T-helper 2 cell treated with Interferon-gamma antibody and Interleukin-4, amounts not matched to agents 5 μg/mL and 100 μg/mL, for 36 hours (primary cell): Measurements from ENCODE around the gene MFAP2.

ENCODE experiments used
- DNase-seq: peaks from one replicate; pipeline ENCODE4 v3.0.0; 2021; ENCODE audit warnings: low spot score
- H3K27ac Mint-ChIP-seq: one replicate; pipeline ENCODE4 v1.8.0; 2021; ENCODE audit warnings: mild to moderate bottlenecking, mixed read lengths
- H3K27me3 Mint-ChIP-seq: one replicate; pipeline ENCODE4 v1.8.0; 2021; ENCODE audit warnings: low read depth, mixed read lengths
- H3K36me3 Mint-ChIP-seq: one replicate; pipeline ENCODE4 v1.8.0; 2021; ENCODE audit warnings: low read depth, mixed read lengths
- H3K4me1 Mint-ChIP-seq: one replicate; pipeline ENCODE4 v1.8.0; 2021; ENCODE audit warnings: low read depth, mixed read lengths
- H3K4me3 Mint-ChIP-seq: one replicate; pipeline ENCODE4 v1.8.0; 2022; ENCODE audit warnings: mild to moderate bottlenecking, moderate library complexity, mixed read lengths
- H3K9me3 Mint-ChIP-seq: one replicate; pipeline ENCODE4 v1.8.0; 2021; ENCODE audit warnings: mixed read lengths

The MFAP2 gene, protein sequence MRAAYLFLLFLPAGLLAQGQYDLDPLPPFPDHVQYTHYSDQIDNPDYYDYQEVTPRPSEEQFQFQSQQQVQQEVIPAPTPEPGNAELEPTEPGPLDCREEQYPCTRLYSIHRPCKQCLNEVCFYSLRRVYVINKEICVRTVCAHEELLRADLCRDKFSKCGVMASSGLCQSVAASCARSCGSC

GRCh38 chr1:16980473-16981268 lies at the start of gene MFAP2:
MFAP2 (minus strand) TSS chr1:16980620; CDS start chr1:16978273, 2,347 bp downstream.
- Mint-ChIP-seq H3K27me3 (peaks cover 31% of the 10 kb centered on the region), H3K27ac (no peak within 1 kb of the TSS)
- DNase-seq: no peak

DNA sequence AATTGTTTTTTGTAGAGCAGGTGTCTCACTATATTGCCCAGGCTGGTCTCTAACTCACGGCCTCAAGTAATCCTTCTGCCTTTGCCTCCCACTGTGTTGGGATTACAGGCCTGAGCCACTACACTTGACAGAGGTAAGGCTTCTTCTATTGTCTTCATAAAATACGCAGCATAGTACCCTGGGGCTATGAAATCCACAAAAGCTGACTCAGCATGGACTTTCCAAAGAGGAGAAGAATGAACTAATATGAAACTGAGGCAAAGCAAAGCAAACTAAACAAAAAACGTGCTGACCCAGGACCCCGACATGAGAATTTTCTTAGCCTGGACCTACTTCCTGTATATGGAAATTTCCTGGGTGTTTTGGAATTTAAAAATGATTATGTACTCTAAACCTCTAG lies 49.8 kb upstream of the MFAP2 start:
- H3K4me1 Mint-ChIP-seq: no peaks in the 10 kb centered on the region
- no peaks in the 10 kb centered on the region for H3K9me3 Mint-ChIP-seq
- H3K27ac Mint-ChIP-seq: no peak overlapping the region
- no peak overlapping the region for H3K4me3 Mint-ChIP-seq
- peaks cover 17% of the 10 kb centered on the region for H3K36me3 Mint-ChIP-seq
- no peaks in the 10 kb centered on the region for H3K27me3 Mint-ChIP-seq
- no peak for DNase-seq

More at GRCh38 chr1:16980473-16981268, at the start of gene MFAP2:
- peak within 1 kb of the TSS; percentile 12 for H3K4me3 Mint-ChIP-seq
- peaks cover 3% of the 10 kb centered on the region for H3K36me3 Mint-ChIP-seq
- H3K9me3 Mint-ChIP-seq: no peaks in the 10 kb centered on the region
- peaks cover 3% of the 10 kb centered on the region for H3K4me1 Mint-ChIP-seq

DNA sequence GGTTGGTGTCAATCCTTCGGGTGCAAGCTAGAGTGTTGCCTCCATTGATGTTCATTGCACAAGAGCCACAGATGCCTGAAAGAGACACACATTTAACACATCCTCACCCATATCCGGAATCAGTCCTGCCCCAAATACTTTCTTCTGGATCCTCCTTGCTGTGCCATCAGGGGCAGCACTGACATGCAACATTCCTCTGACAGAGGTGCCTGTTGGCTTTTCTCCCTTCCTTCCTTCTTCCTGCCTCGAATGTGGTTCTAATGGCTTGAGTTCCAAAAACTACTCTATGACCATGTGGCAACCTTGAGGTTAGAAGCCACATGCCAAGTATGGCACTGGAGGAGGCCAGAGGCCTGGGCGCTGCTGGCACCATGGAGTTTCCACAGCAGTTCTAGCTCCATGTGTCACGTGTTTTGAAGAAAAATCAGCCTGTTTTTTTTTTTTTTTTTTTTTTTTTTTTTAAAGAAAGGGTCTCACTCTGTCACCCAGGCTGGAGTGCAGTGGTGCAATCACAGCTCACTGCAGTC lies 48.3 kb upstream of the MFAP2 start:
- H3K4me1 Mint-ChIP-seq: no peaks in the 10 kb centered on the region
- no peaks in the 10 kb centered on the region for H3K27me3 Mint-ChIP-seq
- H3K4me3 Mint-ChIP-seq: no peak overlapping the region
- peaks cover 24% of the 10 kb centered on the region for H3K36me3 Mint-ChIP-seq
- DNase-seq: no peak
- H3K9me3 Mint-ChIP-seq: no peaks in the 10 kb centered on the region
- no peak overlapping the region for H3K27ac Mint-ChIP-seq

DNA sequence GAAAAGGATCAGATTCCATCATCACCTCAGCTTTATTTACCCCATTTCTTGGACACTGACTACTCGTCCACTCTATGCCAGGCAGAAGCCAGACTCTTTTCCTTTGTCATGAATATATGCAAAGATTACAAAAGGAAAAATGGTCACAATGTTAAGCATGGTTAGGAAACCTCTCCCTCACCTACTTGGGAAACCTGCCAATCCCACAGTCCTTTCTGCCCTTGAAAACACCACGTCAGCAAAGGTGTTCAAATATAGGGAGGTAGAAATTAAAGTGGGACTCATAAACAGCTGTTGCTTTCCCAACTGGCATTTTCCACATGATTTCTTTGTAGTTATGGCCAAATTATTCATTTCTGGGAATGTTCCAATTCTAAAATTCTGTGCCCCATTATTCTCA lies 47.5 kb upstream of the MFAP2 start:
- Mint-ChIP-seq H3K4me3 (no peak overlapping the region), H3K27ac (no peak overlapping the region), H3K9me3 (no peaks in the 10 kb centered on the region), H3K36me3 (peaks cover 29% of the 10 kb centered on the region), H3K27me3 (no peaks in the 10 kb centered on the region), H3K4me1 (no peaks in the 10 kb centered on the region)
- DNase-seq: no peak

DNA sequence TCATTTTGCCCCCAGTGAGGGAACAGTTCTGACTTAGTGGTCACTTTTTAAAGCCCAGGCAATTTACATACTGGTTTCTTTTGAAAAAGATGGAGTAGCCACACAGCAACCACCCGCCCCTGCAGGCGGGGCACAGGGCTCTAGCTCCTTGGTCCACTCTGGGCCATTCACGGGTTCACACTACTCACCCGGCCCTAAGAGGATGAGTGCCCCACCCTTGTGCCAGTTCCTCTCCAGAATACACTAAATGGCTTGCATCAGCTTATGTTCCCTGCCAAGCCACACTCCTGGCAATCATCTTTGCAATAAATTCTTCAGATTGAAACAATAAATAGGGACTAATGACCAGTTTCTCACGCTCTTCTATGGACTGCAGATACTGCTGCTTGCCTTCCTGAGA lies 47.0 kb upstream of the MFAP2 start:
- Mint-ChIP-seq H3K27me3 (no peaks in the 10 kb centered on the region), H3K9me3 (no peaks in the 10 kb centered on the region)

GRCh38 chr1:17024721-17025120 lies 44.3 kb upstream of the MFAP2 start:
- Mint-ChIP-seq H3K27ac (no peak overlapping the region), H3K36me3 (peaks cover 45% of the 10 kb centered on the region), H3K9me3 (no peaks in the 10 kb centered on the region)

More for the DNA sequence above, 47.0 kb upstream of the MFAP2 start:
- no peak overlapping the region for H3K27ac Mint-ChIP-seq
- DNase-seq: no peak
- H3K4me3 Mint-ChIP-seq: no peak overlapping the region
- peaks cover 31% of the 10 kb centered on the region for H3K36me3 Mint-ChIP-seq
- no peaks in the 10 kb centered on the region for H3K4me1 Mint-ChIP-seq

DNA sequence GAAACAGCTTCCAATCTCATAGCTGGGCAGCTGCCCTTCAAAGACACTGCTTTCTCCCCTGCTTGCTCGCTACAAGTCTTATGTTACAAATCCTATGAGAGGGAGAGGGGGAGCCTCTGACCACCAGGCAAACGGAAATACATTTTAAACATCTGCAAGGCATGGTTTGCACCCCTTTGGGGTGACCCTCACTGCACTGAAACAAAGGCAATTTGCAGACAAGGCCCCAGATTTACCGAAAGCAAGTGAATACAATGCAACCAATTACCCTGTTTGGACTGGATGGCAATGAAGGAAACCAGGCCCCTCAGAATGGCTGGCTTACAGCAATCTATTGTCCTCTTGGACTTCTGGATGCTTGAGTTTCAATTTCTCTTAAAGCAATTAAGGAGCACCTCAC lies 43.2 kb upstream of the MFAP2 start:
- DNase-seq: no peak
- peaks cover 51% of the 10 kb centered on the region for H3K36me3 Mint-ChIP-seq
- peaks cover 8% of the 10 kb centered on the region for H3K4me1 Mint-ChIP-seq
- H3K9me3 Mint-ChIP-seq: no peaks in the 10 kb centered on the region
- no peak overlapping the region for H3K27ac Mint-ChIP-seq
- H3K27me3 Mint-ChIP-seq: no peaks in the 10 kb centered on the region
- no peak overlapping the region for H3K4me3 Mint-ChIP-seq

More at GRCh38 chr1:17024721-17025120, 44.3 kb upstream of the MFAP2 start:
- no peak for DNase-seq
- no peaks in the 10 kb centered on the region for H3K27me3 Mint-ChIP-seq
- no peaks in the 10 kb centered on the region for H3K4me1 Mint-ChIP-seq
- H3K4me3 Mint-ChIP-seq: no peak overlapping the region

- peaks cover 8% of the 10 kb centered on the region for H3K4me1 Mint-ChIP-seq
- DNase-seq: no peak
- H3K9me3 Mint-ChIP-seq: no peaks in the 10 kb centered on the region
- peaks cover 50% of the 10 kb centered on the region for H3K36me3 Mint-ChIP-seq
- H3K27me3 Mint-ChIP-seq: no peaks in the 10 kb centered on the region
- no peak overlapping the region for H3K4me3 Mint-ChIP-seq
- no peak overlapping the region for H3K27ac Mint-ChIP-seq
Observed at GRCh38 chr1:17023102-17023501, 42.7 kb upstream of the MFAP2 start.

- Mint-ChIP-seq H3K27ac (no peak overlapping the region), H3K36me3 (peaks cover 45% of the 10 kb centered on the region), H3K4me3 (no peak overlapping the region), H3K4me1 (peaks cover 8% of the 10 kb centered on the region), H3K9me3 (no peaks in the 10 kb centered on the region), H3K27me3 (no peaks in the 10 kb centered on the region)
- DNase-seq: no peak
Observed at GRCh38 chr1:17021896-17022295, 41.5 kb upstream of the MFAP2 start.

GRCh38 chr1:17020502-17020901 lies 40.1 kb upstream of the MFAP2 start:
- no peaks in the 10 kb centered on the region for H3K27me3 Mint-ChIP-seq
- no peak overlapping the region for H3K4me3 Mint-ChIP-seq
- H3K27ac Mint-ChIP-seq: no peak overlapping the region
- no peaks in the 10 kb centered on the region for H3K9me3 Mint-ChIP-seq
- peaks cover 8% of the 10 kb centered on the region for H3K4me1 Mint-ChIP-seq
- peaks cover 43% of the 10 kb centered on the region for H3K36me3 Mint-ChIP-seq
- DNase-seq: no peak

DNA sequence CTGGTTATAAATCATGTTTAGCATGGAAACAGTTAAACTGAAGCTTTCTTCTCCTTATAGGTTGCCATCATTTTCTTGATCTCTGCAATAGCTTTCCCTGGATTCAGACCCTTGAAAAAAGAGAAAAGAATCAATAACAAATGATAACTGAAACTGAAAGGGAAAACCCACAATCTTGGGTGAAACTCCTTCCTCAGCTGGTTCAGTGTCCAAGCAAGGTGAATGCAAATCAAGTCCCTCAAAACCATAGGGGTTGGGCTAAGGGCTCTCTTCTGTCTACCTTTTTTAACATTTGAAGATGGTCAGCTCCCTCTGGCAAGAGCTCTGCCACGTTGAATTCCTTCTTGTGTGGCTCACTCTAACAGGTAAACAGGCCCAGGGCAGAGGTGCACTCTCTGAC lies 38.4 kb upstream of the MFAP2 start:
- Mint-ChIP-seq H3K27me3 (no peaks in the 10 kb centered on the region), H3K9me3 (no peaks in the 10 kb centered on the region), H3K27ac (peak overlapping the region; percentile 65), H3K36me3 (peaks cover 37% of the 10 kb centered on the region), H3K4me3 (no peak overlapping the region), H3K4me1 (peaks cover 8% of the 10 kb centered on the region)
- no peak for DNase-seq

DNA sequence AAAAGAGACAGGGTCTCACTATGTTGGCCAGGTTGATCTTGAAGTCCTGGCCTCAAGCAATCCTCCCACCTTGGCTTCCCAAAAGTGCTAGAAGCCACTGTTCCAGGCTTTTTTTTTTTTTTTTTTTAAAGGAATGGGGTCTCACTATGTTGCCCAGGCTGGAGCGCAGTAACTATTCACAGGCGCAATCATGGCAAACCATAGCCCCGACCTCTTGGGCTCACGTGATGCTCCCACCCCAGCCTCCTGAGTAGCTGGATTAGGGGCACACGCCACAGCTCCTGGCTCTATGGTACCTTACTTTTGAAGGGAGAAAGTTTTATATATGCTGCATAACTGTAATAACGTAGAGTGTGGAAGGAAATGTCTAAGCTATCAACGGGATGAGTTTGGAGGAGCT lies 37.0 kb upstream of the MFAP2 start:
- DNase-seq: no peak
- peaks cover 8% of the 10 kb centered on the region for H3K4me1 Mint-ChIP-seq
- H3K27ac Mint-ChIP-seq: no peak overlapping the region
- peaks cover 27% of the 10 kb centered on the region for H3K36me3 Mint-ChIP-seq
- no peak overlapping the region for H3K4me3 Mint-ChIP-seq
- no peaks in the 10 kb centered on the region for H3K27me3 Mint-ChIP-seq
- H3K9me3 Mint-ChIP-seq: no peaks in the 10 kb centered on the region

DNA sequence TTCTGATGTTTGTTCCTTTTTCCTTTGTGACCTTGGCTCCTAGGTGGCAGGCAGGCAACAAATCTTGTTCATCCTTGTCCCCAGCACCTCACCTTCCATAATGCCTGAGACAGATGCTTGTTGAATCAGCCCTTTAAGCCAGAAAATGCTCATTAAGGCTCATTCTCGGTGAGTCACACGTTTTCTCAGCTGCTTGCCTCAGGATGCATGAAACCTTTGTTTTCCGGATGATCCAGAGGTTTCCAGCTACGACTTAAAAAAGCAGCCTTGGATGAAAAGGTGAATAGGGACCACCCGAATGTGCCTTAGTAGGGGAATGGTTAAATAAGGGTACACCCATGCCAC lies 35.9 kb upstream of the MFAP2 start:
- H3K36me3 Mint-ChIP-seq: peaks cover 22% of the 10 kb centered on the region
- H3K4me3 Mint-ChIP-seq: no peak overlapping the region
- no peak for DNase-seq
- H3K9me3 Mint-ChIP-seq: no peaks in the 10 kb centered on the region
- H3K27ac Mint-ChIP-seq: no peak overlapping the region
- H3K27me3 Mint-ChIP-seq: no peaks in the 10 kb centered on the region
- peaks cover 11% of the 10 kb centered on the region for H3K4me1 Mint-ChIP-seq

DNA sequence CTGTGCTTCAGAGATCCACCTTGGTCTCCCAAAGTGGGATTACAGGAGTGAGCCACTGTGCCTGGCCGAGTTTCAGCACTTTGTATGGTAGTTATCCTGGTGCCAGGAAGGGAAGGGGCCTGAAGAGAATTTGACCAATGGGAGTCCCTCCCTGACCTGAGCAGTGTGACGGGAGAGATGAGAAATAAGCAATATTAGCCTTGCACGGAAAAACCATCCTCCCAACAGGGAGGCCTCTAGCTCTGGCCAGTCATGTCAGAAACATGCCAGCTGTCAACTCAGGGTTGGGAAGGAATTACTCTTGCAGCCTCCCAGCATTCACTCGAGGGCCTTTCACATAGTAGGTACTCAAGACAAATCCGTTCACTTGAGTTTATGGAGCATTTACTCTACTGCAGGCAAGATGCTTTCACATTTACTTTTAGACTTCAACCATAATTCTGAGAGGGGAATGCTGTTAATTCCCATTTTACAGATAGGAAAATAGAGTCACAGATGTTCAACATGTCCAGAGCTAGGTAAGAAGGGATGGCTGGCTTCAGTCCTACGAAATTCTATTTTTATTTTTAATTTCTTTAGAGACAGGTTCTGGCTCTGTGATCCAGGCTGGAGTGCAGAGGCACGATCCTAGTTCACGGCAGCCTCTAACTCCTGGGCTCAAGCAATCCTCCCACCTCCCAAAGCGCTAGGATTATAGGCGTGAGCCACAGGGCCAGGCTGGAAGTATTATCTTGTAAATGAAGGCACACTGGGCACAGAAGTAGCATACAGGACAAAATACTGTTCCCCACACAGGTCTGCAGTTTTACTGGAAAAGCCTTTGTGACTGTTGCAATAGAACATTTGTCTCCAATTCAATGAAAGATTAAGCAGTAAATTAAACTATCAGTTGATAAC lies 34.5 kb upstream of the MFAP2 start:
- Mint-ChIP-seq H3K9me3 (no peaks in the 10 kb centered on the region), H3K27me3 (no peaks in the 10 kb centered on the region), H3K4me1 (peaks cover 23% of the 10 kb centered on the region), H3K4me3 (no peak overlapping the region), H3K36me3 (peaks cover 15% of the 10 kb centered on the region), H3K27ac (no peak overlapping the region)
- DNase-seq: no peak
